K562 (cell line): Measurements from ENCODE around the gene ZKSCAN1. TPM values are rescaled to one million over a fixed set of nuclear protein-coding genes. Genes with fewer than 3 reads are reported as not detected.
A peak's percentile ranks its signal among the peaks of the same experiment; 100 is the strongest.

Experiments used
- PCBP2 ChIP-seq: fragments of 200-400 bp; formaldehyde crosslinking; IDR thresholded peaks from 2 replicates; pipeline ENCODE4 v1.6.1; 2018; ENCODE audit warnings: low read length, low read depth, mild to moderate bottlenecking, moderate library complexity; ENCODE audit not compliant: poor library complexity, severe bottlenecking
- RAD21 ChIP-seq, 2 experiments: fragments of 250-450 bp in 1 of 2; fragments of 450-650 bp in 1 of 2; sonication (Bioruptor Pico) in 1 of 2; formaldehyde crosslinking in 1 of 2; IDR thresholded peaks in 1 of 2; conservative IDR thresholded peaks in 1 of 2; 2 replicates each; pipeline versions ENCODE4 v1.4.0 to v1.8.0; 2020 to 2022; ENCODE audit warnings: mild to moderate bottlenecking in 2 of 2, moderate library complexity in 1 of 2
- ZNF561 ChIP-seq: fragments of 450-650 bp; formaldehyde crosslinking; conservative IDR thresholded peaks from 2 replicates; pipeline ENCODE4 v1.4.0; 2020; ENCODE audit warnings: mild to moderate bottlenecking, moderate library complexity
- ZNF79 ChIP-seq: fragments of 250-450 bp; sonication (Bioruptor Pico); IDR thresholded peaks from 2 replicates; pipeline ENCODE4 v1.4.0; 2020; ENCODE audit warnings: low read depth, mild to moderate bottlenecking, moderate library complexity
- polyA plus RNA-seq, 8 experiments: library from polyadenylated mRNA; depleted of rRNA in 4 of 8; stranded (reverse) in 5 of 8; unstranded in 3 of 8; fragments of >200 nt; fragmentation: Nextera tagmentation in 2 of 8; fragmentation: Illumina TruSeq in 1 of 8; extraction: Ambion mirVana in 2 of 8; extraction: Trizol in 1 of 8; gene quantifications; 2 replicates each; pipeline versions ENCODE4 v1.2.1 to v1.2.3, GENCODE V29; 2011 to 2014; ENCODE audit warnings: inconsistent platforms in 1 of 8, missing spikeins in 1 of 8
- total RNA-seq, 7 experiments: library from RNA; depleted of rRNA in 6 of 7; stranded (reverse); fragments of >200 nt in 6 of 7; fragmentation: Illumina TruSeq in 2 of 7; extraction: Trizol in 2 of 7; gene quantifications; 2 replicates each; pipeline versions ENCODE4 v1.2.1 to v1.2.3, GENCODE V29; 2011 to 2021; ENCODE audit warnings: low replicate concordance in 1 of 7
- TF ChIP-seq, protein P1 (sequence below), 2 experiments: fragments of 450-650 bp in 1 of 2; sonication (generic) in 1 of 2; formaldehyde crosslinking in 1 of 2; IDR thresholded peaks; 2 replicates each; pipeline versions ENCODE4 v1.7.1 to v1.9.0; 2016 to 2022; ENCODE audit warnings: inconsistent platforms in 1 of 2, mild to moderate bottlenecking in 1 of 2, missing genetic modification reagents in 1 of 2
- TF ChIP-seq, protein P2 (sequence below): sonication (generic); formaldehyde crosslinking; IDR thresholded peaks from 2 replicates; pipeline ENCODE4 v1.8.0; 2023; ENCODE audit warnings: mild to moderate bottlenecking, missing genetic modification reagents

ZKSCAN1 gene
- total and polyA plus RNA-seq, 9 of the 15 experiments (the other 6 are each of a cell fraction or from before 2014, with no cell fraction given) = 5.3 to 43.0 (median 23.2) TPM

DNA sequence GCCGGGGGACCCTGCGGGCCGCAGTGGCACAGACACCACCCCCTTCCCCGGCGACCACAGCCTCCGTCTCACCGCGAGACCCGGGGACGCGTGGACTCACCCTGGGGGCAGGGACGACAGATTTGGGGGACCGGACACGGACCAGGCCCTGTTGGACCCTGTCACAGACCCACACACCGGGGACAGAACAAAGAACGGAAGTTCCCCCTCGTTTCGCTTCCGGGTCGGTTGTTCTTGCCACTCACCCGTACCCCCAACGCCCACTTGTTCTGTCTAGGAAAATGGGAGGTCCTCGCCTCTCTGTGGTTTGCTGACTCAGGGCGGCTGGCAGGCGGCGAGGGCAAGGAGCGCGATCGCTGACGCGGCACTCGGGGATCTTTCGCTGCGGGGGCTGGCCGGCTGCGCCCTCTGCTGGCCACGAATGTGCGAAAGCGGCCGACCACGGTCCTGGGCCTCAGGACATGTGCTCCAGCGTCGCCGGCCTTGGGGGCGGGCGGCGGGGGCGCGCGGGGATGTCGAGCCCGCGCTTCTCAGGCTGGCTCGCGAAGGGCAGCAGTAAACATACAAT, 66.2 kb downstream of the ZKSCAN1 start, which contains the start of gene ZNF3 (continued):
- TF ChIP-seq, protein P1, sequence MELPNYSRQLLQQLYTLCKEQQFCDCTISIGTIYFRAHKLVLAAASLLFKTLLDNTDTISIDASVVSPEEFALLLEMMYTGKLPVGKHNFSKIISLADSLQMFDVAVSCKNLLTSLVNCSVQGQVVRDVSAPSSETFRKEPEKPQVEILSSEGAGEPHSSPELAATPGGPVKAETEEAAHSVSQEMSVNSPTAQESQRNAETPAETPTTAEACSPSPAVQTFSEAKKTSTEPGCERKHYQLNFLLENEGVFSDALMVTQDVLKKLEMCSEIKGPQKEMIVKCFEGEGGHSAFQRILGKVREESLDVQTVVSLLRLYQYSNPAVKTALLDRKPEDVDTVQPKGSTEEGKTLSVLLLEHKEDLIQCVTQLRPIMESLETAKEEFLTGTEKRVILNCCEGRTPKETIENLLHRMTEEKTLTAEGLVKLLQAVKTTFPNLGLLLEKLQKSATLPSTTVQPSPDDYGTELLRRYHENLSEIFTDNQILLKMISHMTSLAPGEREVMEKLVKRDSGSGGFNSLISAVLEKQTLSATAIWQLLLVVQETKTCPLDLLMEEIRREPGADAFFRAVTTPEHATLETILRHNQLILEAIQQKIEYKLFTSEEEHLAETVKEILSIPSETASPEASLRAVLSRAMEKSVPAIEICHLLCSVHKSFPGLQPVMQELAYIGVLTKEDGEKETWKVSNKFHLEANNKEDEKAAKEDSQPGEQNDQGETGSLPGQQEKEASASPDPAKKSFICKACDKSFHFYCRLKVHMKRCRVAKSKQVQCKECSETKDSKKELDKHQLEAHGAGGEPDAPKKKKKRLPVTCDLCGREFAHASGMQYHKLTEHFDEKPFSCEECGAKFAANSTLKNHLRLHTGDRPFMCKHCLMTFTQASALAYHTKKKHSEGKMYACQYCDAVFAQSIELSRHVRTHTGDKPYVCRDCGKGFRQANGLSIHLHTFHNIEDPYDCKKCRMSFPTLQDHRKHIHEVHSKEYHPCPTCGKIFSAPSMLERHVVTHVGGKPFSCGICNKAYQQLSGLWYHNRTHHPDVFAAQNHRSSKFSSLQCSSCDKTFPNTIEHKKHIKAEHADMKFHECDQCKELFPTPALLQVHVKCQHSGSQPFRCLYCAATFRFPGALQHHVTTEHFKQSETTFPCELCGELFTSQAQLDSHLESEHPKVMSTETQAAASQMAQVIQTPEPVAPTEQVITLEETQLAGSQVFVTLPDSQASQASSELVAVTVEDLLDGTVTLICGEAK (IDR thresholded peaks at IDR 0.05) = peak; percentile 99
- TF ChIP-seq, protein P1 (CRISPR knock-in tag; IDR thresholded peaks at IDR 0.05) = no peak
- no peak for TF ChIP-seq PCBP2
- TF ChIP-seq ZNF561 = no peak
- TF ChIP-seq, protein P2, sequence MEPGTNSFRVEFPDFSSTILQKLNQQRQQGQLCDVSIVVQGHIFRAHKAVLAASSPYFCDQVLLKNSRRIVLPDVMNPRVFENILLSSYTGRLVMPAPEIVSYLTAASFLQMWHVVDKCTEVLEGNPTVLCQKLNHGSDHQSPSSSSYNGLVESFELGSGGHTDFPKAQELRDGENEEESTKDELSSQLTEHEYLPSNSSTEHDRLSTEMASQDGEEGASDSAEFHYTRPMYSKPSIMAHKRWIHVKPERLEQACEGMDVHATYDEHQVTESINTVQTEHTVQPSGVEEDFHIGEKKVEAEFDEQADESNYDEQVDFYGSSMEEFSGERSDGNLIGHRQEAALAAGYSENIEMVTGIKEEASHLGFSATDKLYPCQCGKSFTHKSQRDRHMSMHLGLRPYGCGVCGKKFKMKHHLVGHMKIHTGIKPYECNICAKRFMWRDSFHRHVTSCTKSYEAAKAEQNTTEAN (CRISPR knock-in tag) = no peak
- peak; percentile 86 to 91 for TF ChIP-seq RAD21 (CRISPR knock-in tag; conservative IDR thresholded peaks at IDR 0.05 in 1 of 2, IDR thresholded peaks at IDR 0.05 in 1 of 2)
- no peak for TF ChIP-seq ZNF79 (CRISPR knock-in tag)
